ENCODE data around the gene RAB7A. TPM values are rescaled to one million over a fixed set of nuclear protein-coding genes. Genes with fewer than 3 reads are reported as not detected.
"Not testable (repeated sequence)": the region's sequence is repeated elsewhere in the genome, so short reads cannot be mapped to it uniquely, and the experiment has no call there.

Gene RAB7A
- total and polyA plus RNA-seq, 4 donors: 125 to 211 (median 164) TPM

DNA sequence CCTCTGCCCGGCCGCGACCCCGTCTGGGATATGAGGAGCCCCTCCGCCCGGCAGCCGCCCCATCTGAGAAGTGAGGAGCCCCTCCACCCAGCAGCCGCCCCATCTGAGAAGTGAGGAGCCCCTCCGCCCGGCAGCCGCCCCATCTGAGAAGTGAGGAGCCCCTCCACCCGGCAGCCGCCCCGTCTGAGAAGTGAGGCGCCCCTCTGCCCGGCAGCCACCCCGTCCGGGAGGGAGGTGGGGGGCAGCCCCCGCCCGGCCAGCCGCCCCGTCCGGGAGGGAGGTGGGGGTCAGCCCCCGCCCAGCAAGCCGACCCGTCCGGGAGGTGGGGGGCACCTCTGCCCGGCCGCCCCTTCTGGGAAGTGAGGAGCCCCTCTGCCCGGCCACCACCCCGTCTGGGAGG is 47.2 kb downstream of the RAB7A start:
- H3K9me3 ChIP-seq (ENCODE audit: control insufficient read depth, low read length); intact Hi-C loops (cut with DNase I); DNase-seq; ATAC-seq (ENCODE audit: low FRiP score); H3K4me1 ChIP-seq (ENCODE audit: control insufficient read depth in 1 of 2, insufficient read depth in 2 of 2, low read length in 2 of 2); H3K27me3 ChIP-seq (ENCODE audit: control insufficient read depth in 1 of 2, insufficient read depth in 2 of 2, low read length in 1 of 2); H3K36me3 ChIP-seq (ENCODE audit: control insufficient read depth in 1 of 2, insufficient read depth in 2 of 2, low read length in 1 of 2); H3K27ac ChIP-seq (ENCODE audit: low read depth in 1 of 2, low read length in 2 of 2); H3K4me3 ChIP-seq (ENCODE audit: low read length in 2 of 2): not testable (repeated sequence)
- 94 to 97% methylated on average over 25 to 31 of the region's 31 CpGs for WGBS, 2 donors

DNA sequence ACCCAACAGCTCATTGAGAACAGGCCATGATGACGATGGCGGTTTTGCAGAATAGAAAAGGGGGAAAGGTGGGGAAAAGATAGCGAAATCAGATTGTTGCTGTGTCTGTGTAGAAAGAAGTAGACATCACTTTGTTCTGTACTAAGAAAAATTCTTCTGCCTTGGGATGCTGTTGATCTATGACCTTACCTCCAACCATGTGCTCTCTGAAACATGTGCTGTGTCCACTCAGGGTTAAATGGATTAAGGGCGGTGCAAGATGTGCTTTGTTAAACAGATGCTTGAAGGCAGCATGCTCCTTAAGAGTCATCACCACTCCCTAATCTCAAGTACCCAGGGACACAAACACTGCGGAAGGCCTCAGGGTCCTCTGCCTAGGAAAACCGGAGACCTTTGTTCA is 47.6 kb downstream of the RAB7A start:
- WGBS, 2 donors: 92 to 94% methylated on average over 6 of the region's 6 CpGs
- H3K9me3 ChIP-seq (ENCODE audit: control insufficient read depth, low read length); H3K4me3 ChIP-seq (ENCODE audit: low read length in 2 of 2); H3K4me1 ChIP-seq (ENCODE audit: control insufficient read depth in 1 of 2, insufficient read depth in 2 of 2, low read length in 2 of 2); intact Hi-C loops (cut with DNase I); H3K36me3 ChIP-seq (ENCODE audit: control insufficient read depth in 1 of 2, insufficient read depth in 2 of 2, low read length in 1 of 2); ATAC-seq (ENCODE audit: low FRiP score); H3K27ac ChIP-seq (ENCODE audit: low read depth in 1 of 2, low read length in 2 of 2); DNase-seq; H3K27me3 ChIP-seq (ENCODE audit: control insufficient read depth in 1 of 2, insufficient read depth in 2 of 2, low read length in 1 of 2): not testable (repeated sequence)

DNA sequence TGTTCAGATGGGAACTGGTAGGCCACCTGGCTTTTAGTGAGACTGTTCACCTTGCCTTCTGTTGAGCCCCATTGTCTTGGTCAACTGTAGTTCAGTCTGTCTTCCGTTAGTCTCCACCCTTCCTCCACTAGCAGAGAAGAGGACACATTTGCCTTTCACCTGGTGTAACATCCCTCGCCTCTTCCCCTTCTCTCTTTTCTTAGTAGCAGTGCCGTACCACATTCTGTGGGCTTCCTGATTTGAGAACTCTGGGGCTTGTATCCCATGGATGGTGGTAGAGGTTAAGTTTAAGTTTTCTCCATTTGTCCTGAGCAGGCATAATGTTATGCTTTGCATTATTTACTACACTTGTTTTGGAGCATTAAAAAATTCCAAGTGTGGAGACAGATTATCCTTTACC is 49.3 kb downstream of the RAB7A start:
- Histone ChIP-seq H3K4me1 (ENCODE audit: control insufficient read depth in 1 of 2, insufficient read depth in 2 of 2, low read length in 2 of 2) (peaks cover 2 to 9% of the 10 kb centered on the region in 2 donors), H3K9me3 (ENCODE audit: control insufficient read depth, low read length) (no peaks in the 10 kb centered on the region), H3K27ac (ENCODE audit: low read depth in 1 of 2, low read length in 2 of 2) (no peak overlapping the region), H3K4me3 (ENCODE audit: low read length in 2 of 2) (no peak overlapping the region), H3K36me3 (ENCODE audit: control insufficient read depth in 1 of 2, insufficient read depth in 2 of 2, low read length in 1 of 2) (no peaks in the 10 kb centered on the region), H3K27me3 (ENCODE audit: control insufficient read depth in 1 of 2, insufficient read depth in 2 of 2, low read length in 1 of 2) (no peaks in the 10 kb centered on the region)
- DNase-seq (no peak), ATAC-seq (ENCODE audit: low FRiP score) (no peak)
- WGBS, 2 donors: 93 to 100% methylated on average over 3 of the region's 3 CpGs
- intact Hi-C loops (cut with DNase I): no loop called here

DNA sequence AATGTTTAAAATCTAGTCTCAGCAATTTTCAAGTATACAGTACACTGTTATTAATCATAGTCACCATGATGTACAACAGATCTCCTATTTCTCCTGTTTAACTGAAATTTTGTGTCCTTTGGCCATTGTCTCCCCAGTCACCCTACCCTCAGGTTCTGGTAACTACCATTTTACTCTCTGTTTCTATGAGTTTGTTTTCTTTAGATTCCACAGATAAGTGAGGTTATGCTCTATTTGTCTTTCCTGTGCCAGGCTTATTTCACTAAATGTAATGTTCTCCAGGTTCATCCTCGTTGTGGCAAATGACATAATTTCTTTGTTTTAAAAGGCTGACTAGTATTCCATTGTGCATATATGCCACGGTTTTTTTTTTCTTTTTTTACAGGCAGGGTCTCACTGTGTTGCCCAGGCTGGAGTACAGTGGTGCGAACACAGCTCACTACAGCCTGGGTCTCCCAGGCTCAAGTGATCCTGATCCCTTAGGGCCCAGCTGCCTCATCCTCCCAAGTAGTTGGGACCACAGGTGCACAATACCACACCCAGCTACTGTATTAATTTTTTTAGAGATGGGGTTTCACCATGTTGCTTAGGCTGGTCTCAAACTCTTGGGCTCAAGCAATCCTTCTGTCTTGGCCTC is 50.0 kb downstream of the RAB7A start:
- Histone ChIP-seq H3K27me3 (ENCODE audit: control insufficient read depth in 1 of 2, insufficient read depth in 2 of 2, low read length in 1 of 2) (no peaks in the 10 kb centered on the region), H3K9me3 (ENCODE audit: control insufficient read depth, low read length) (no peaks in the 10 kb centered on the region), H3K36me3 (ENCODE audit: control insufficient read depth in 1 of 2, insufficient read depth in 2 of 2, low read length in 1 of 2) (no peaks in the 10 kb centered on the region), H3K4me3 (ENCODE audit: low read length in 2 of 2) (no peak overlapping the region), H3K4me1 (ENCODE audit: control insufficient read depth in 1 of 2, insufficient read depth in 2 of 2, low read length in 2 of 2) (peaks cover 2 to 11% of the 10 kb centered on the region in 2 donors), H3K27ac (ENCODE audit: low read depth in 1 of 2, low read length in 2 of 2) (no peak overlapping the region)
- DNase-seq: no peak
- intact Hi-C loops (cut with DNase I): no loop called here
- WGBS, 2 donors: 57 to 59% methylated on average over 3 of the region's 3 CpGs
- no peak for ATAC-seq (ENCODE audit: low FRiP score)

DNA sequence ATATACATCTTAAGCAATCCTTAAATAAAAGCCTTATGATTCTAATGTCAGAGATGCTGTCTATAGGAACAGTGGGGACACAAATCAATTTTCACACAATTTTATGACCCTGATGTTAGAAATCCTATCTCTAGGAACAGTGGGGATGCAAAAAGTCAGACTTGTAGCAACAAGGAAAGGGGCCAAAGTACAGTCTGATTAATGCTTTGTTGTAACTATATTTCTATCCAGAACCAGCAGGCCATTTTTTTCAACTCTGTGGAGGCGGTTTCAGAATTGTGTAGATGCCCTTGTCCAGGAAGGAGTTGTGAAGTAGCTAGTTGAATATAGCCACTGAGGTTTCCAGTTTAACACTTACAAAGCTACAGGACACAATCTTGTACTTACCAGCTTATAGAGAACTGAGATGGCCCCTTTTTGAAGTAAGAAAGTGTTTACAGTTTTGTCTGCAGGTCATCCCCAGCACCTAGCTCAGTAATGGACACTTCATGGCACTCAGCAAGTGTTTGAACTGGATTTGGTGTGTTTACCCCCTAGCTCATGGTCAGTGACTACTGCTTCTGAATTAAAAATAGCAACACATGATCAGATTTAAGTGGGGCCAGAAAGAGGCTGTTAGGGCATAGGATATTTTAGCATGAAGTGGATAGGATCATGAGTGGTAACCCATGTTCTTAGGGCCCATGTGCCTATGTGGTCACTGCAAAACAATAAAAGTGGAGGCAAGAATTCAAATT is 54.3 kb downstream of the RAB7A start:
- Histone ChIP-seq H3K27ac (ENCODE audit: low read depth in 1 of 2, low read length in 2 of 2) (no peak overlapping the region), H3K4me3 (ENCODE audit: low read length in 2 of 2) (no peak overlapping the region), H3K9me3 (ENCODE audit: control insufficient read depth, low read length) (no peaks in the 10 kb centered on the region), H3K36me3 (ENCODE audit: control insufficient read depth in 1 of 2, insufficient read depth in 2 of 2, low read length in 1 of 2) (no peaks in the 10 kb centered on the region), H3K4me1 (ENCODE audit: control insufficient read depth in 1 of 2, insufficient read depth in 2 of 2, low read length in 2 of 2) (peaks cover 5 to 11% of the 10 kb centered on the region in 2 donors), H3K27me3 (ENCODE audit: control insufficient read depth in 1 of 2, insufficient read depth in 2 of 2, low read length in 1 of 2) (no peaks in the 10 kb centered on the region)
- DNase-seq (no peak), ATAC-seq (ENCODE audit: low FRiP score) (no peak)
- intact Hi-C loops (cut with DNase I): no loop called here
- WGBS, 2 donors: 6 to 30% methylated on average over 1 of the region's 1 CpG

DNA sequence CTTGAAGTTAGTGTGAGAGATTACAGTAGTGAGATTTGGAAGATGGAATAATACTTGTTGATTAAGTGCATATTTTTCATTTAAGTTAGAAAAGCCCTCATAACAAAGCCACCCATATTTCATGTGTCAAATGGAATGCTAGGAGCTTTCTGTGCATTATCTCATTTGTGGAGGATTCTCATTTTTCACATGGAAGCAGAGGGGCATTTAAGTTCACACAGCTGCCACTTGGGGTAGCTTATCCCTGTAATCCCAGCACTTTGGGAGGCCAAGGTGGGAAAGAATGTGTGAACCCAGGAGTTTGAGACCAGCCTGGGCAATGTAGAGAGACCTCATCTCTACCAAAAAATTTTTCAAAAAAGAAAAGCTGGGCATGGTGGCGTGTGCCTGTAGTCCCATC is 55.2 kb downstream of the RAB7A start:
- no peak overlapping the region for H3K27ac ChIP-seq (ENCODE audit: low read depth in 1 of 2, low read length in 2 of 2)
- no peaks in the 10 kb centered on the region for H3K36me3 ChIP-seq (ENCODE audit: control insufficient read depth in 1 of 2, insufficient read depth in 2 of 2, low read length in 1 of 2)
- no peak for ATAC-seq (ENCODE audit: low FRiP score)
- H3K9me3 ChIP-seq (ENCODE audit: control insufficient read depth, low read length): no peaks in the 10 kb centered on the region
- no peak overlapping the region for H3K4me3 ChIP-seq (ENCODE audit: low read length in 2 of 2)
- H3K27me3 ChIP-seq (ENCODE audit: control insufficient read depth in 1 of 2, insufficient read depth in 2 of 2, low read length in 1 of 2): no peaks in the 10 kb centered on the region
- DNase-seq: no peak
- peaks cover 4 to 12% of the 10 kb centered on the region in 2 donors for H3K4me1 ChIP-seq (ENCODE audit: control insufficient read depth in 1 of 2, insufficient read depth in 2 of 2, low read length in 2 of 2)
- WGBS, 2 donors: 92 to 100% methylated on average over 1 of the region's 1 CpG
- intact Hi-C loops (cut with DNase I): no loop called here

DNA sequence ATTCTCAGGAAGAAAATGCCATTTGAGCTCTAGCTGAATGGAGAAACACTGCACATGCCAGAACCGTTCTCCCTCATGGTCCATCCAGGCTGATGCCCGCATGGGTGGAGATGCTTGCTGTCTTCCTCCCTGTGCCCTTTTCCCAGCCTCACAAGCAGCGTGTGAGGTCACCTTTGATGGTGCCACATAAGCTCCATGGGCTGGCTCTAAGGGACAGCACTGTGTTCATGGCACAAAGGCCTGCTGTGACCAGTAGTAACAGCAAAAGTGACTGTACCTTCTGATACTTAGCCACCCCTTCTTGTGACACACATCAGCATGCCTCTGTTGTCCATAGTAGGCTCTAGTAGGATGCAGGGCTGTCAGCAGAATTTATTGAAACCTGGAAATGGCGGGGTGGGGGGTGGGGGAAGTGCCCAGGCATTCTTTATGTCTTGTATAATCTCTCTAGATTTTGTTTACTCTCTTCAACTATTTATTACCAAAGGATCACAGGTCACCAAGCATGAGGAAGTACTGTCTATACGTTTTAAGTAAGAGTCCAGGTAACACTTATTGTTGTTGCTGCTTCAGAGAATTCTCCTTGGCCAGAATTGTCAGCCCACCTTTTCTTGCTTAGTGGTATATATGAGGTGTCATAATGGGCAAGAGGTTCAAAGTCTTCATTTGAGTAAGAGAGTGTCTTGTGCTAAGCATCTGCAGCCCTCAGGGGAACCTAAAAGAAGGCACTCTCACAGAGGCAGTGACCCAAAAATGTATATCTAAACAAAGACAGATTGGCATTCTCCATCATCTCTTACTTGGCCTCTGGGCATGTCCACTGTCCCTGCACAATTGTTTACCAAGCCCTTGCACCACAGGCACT is 56.5 kb downstream of the RAB7A start:
- H3K27ac ChIP-seq (ENCODE audit: low read depth in 1 of 2, low read length in 2 of 2): no peak overlapping the region
- WGBS, 2 donors: 88 to 90% methylated on average over 5 of the region's 5 CpGs

DNA sequence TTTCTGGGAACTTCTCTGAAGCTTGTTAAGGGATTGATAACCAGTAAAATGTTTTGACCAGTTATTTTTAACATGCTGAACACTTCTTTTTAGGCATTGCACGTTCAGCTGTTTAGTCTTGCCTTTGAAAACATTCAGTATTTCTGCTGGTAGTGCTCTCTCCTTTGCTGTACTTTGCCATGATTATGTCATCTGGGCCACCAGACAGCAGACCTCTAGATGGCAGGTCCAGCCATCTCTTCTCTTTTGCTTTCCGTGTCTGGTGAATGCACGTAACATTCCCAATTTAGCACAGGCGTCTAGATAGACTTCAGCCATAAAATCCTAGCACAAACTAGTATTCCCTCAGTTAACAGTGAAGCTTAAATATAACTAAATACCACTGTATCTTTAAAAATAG is 57.8 kb downstream of the RAB7A start:
- DNase-seq (no peak), ATAC-seq (ENCODE audit: low FRiP score) (no peak)
- Histone ChIP-seq H3K36me3 (ENCODE audit: control insufficient read depth in 1 of 2, insufficient read depth in 2 of 2, low read length in 1 of 2) (no peaks in the 10 kb centered on the region), H3K4me1 (ENCODE audit: control insufficient read depth in 1 of 2, insufficient read depth in 2 of 2, low read length in 2 of 2) (peaks cover 3 to 18% of the 10 kb centered on the region in 2 donors), H3K27ac (ENCODE audit: low read depth in 1 of 2, low read length in 2 of 2) (no peak overlapping the region), H3K4me3 (ENCODE audit: low read length in 2 of 2) (no peak overlapping the region), H3K9me3 (ENCODE audit: control insufficient read depth, low read length) (no peaks in the 10 kb centered on the region), H3K27me3 (ENCODE audit: control insufficient read depth in 1 of 2, insufficient read depth in 2 of 2, low read length in 1 of 2) (no peaks in the 10 kb centered on the region)
- WGBS, 2 donors: 7 to 8% methylated on average over 4 of the region's 4 CpGs
- intact Hi-C loops (cut with DNase I): no loop called here

More for the DNA sequence above, 56.5 kb downstream of the RAB7A start:
- intact Hi-C loops (cut with DNase I): no loop called here
- H3K4me1 ChIP-seq (ENCODE audit: control insufficient read depth in 1 of 2, insufficient read depth in 2 of 2, low read length in 2 of 2): peaks cover 3 to 18% of the 10 kb centered on the region in 2 donors
- H3K4me3 ChIP-seq (ENCODE audit: low read length in 2 of 2): no peak overlapping the region
- H3K27me3 ChIP-seq (ENCODE audit: control insufficient read depth in 1 of 2, insufficient read depth in 2 of 2, low read length in 1 of 2): no peaks in the 10 kb centered on the region
- DNase-seq (no peak), ATAC-seq (ENCODE audit: low FRiP score) (no peak)
- H3K36me3 ChIP-seq (ENCODE audit: control insufficient read depth in 1 of 2, insufficient read depth in 2 of 2, low read length in 1 of 2): no peaks in the 10 kb centered on the region
- H3K9me3 ChIP-seq (ENCODE audit: control insufficient read depth, low read length): no peaks in the 10 kb centered on the region
